WERI-Rb-1 (cell line): ENCODE measurements around the gene DDI2.

ENCODE experiments used
- DNase-seq: peaks from one replicate; pipeline ENCODE4 v3.0.0-alpha.2; 2020
- H3K27ac ChIP-seq: fragments of 250-450 bp; sonication (Bioruptor Pico); 2 replicates; pipeline ENCODE4 v1.5.1; 2020; ENCODE audit warnings: mild to moderate bottlenecking, moderate library complexity
- H3K27me3 ChIP-seq: fragments of 250-450 bp; sonication (Bioruptor Pico); 2 replicates; pipeline ENCODE4 v1.5.1; 2021; ENCODE audit warnings: mild to moderate bottlenecking, low read depth, moderate library complexity; ENCODE audit not compliant: insufficient read depth, severe bottlenecking
- H3K36me3 ChIP-seq: fragments of 250-450 bp; sonication (Bioruptor Pico); 2 replicates; pipeline ENCODE4 v1.5.1; 2020; ENCODE audit warnings: mild to moderate bottlenecking, moderate library complexity
- H3K4me3 ChIP-seq: 2 replicates; pipeline ENCODE4 v1.5.1; 2011; ENCODE audit warnings: low read depth, mild to moderate bottlenecking, control low read depth, low read length
- H3K9me3 ChIP-seq: fragments of 250-450 bp; sonication (Bioruptor Pico); 2 replicates; pipeline ENCODE4 v1.5.1; 2021; ENCODE audit warnings: mild to moderate bottlenecking, moderate library complexity; ENCODE audit not compliant: severe bottlenecking
- TF ChIP-seq, protein P1 (sequence below): IDR thresholded peaks from 2 replicates; pipeline ENCODE4 v1.5.1; 2011; ENCODE audit warnings: low read depth, mild to moderate bottlenecking, control low read depth, inconsistent platforms, low read length

The DDI2 gene

DNA sequence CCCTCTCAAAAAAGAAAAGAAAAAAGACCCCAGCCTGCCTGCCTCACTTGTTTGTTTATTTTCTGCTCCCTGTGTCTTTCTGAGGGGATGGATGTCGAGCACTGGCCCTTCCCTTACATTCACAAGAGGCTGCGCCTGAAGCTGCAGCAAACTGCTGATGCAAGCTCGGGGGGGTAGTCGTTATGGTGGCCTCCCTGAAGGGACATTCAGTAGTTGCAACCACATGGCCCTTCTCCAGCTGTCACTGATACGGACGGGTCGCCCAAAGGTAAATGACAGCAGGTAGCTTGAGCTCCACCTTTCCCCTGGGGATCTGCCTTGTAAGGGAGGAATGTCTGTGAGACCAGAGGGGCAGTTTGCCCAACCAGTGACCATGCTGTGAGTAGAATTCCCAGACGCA lies 84.5 kb downstream of the DDI2 start:
- H3K27me3 ChIP-seq: no peaks in the 10 kb centered on the region
- H3K4me3 ChIP-seq: no peak overlapping the region
- H3K9me3 ChIP-seq: no peaks in the 10 kb centered on the region
- DNase-seq: peak; percentile 33
- H3K36me3 ChIP-seq: peaks cover 16% of the 10 kb centered on the region
- TF ChIP-seq, protein P1, sequence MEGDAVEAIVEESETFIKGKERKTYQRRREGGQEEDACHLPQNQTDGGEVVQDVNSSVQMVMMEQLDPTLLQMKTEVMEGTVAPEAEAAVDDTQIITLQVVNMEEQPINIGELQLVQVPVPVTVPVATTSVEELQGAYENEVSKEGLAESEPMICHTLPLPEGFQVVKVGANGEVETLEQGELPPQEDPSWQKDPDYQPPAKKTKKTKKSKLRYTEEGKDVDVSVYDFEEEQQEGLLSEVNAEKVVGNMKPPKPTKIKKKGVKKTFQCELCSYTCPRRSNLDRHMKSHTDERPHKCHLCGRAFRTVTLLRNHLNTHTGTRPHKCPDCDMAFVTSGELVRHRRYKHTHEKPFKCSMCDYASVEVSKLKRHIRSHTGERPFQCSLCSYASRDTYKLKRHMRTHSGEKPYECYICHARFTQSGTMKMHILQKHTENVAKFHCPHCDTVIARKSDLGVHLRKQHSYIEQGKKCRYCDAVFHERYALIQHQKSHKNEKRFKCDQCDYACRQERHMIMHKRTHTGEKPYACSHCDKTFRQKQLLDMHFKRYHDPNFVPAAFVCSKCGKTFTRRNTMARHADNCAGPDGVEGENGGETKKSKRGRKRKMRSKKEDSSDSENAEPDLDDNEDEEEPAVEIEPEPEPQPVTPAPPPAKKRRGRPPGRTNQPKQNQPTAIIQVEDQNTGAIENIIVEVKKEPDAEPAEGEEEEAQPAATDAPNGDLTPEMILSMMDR: no peak
- peak overlapping the region; percentile 33 for H3K27ac ChIP-seq

DNA sequence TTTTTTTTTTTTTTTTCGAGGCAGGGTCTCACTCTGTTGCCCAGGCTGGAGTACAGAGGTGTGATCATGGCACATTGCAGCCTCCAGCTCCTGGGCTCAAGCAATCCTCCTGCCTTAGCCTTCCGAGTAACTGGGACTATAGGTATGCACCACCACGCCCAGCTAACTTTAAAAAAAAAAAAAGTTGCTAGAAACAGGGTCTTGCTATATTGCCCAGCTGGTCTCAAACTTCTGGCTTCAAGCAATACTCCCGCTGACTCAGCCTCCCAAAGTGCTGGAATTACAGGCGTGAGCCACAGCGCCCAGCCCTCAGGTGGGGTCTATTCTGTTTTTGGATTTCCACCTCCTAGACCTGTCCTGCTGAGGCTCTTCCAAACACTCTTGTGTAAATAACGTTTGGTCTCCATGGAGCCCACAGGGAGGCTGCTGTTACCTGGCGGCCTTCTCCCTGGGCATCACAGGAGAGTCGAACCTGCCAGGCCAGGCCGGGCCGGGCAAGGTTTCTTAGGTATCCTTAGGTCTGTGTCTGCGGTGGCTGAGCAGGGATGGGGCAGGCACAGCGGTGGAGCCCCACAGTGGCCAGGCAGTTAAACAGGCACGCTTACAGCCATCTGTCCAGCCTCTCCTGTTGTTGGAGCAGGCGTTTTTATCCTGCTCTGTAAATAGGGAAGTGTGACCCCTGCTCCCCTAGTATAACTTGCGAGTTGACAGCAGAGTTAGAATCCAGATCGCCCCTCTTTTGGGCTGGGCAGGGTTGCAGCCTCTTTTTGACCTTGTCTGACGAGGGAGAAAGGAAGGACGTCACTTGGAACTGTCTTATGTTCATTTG lies 85.7 kb downstream of the DDI2 start:
- H3K27ac ChIP-seq: peak overlapping the region; percentile 5; the same call in 1 of the 2 replicates
- H3K4me3 ChIP-seq: no peak overlapping the region
- DNase-seq: peak; percentile 57
- no peaks in the 10 kb centered on the region for H3K27me3 ChIP-seq
- TF ChIP-seq, protein P1: peak; percentile 61
- H3K36me3 ChIP-seq: peaks cover 13% of the 10 kb centered on the region
- no peaks in the 10 kb centered on the region for H3K9me3 ChIP-seq

GRCh38 chr1:15703562-15703961 lies 86.3 kb downstream of the DDI2 start:
- peak overlapping the region; percentile 5; the same call in 1 of the 2 replicates for H3K27ac ChIP-seq
- H3K9me3 ChIP-seq: no peaks in the 10 kb centered on the region
- TF ChIP-seq, protein P1: no peak
- H3K36me3 ChIP-seq: peaks cover 13% of the 10 kb centered on the region
- H3K27me3 ChIP-seq: no peaks in the 10 kb centered on the region
- no peak overlapping the region for H3K4me3 ChIP-seq
- DNase-seq: no peak

DNA sequence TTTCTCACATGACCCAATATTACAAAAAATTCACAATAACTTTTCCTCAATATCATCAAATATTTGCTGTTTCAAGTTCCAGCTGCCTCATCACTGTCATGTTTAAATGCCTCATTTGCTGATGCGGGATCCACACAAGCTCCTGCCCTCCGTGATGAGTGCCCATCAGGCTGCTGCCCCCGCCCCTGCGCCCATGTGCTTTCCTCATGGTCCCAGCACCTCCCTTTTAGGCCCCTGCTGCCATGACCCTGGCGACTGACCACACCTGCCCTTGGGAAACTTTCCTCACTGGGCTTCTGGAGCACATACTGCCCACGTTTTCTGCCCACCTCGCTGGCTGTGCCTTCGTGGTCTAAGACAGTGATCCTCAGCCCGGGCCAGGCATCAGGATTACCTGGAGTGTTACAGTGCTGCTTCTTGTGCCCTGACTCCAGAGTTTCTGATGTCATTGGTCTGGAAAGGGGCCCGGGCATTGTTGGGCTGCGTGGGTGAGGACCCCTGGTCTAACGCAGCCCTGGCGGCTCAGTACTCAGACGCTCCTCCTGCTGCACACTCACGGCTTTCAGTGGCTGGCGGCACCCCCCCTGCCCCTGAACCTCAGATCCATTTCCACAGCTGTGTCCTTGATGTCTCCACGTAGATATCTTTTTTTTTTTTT lies 87.4 kb downstream of the DDI2 start:
- H3K27ac ChIP-seq: no peak overlapping the region
- no peak for DNase-seq
- H3K9me3 ChIP-seq: no peaks in the 10 kb centered on the region
- TF ChIP-seq, protein P1: no peak
- H3K4me3 ChIP-seq: no peak overlapping the region
- peaks cover 13% of the 10 kb centered on the region for H3K36me3 ChIP-seq
- no peaks in the 10 kb centered on the region for H3K27me3 ChIP-seq

DNA sequence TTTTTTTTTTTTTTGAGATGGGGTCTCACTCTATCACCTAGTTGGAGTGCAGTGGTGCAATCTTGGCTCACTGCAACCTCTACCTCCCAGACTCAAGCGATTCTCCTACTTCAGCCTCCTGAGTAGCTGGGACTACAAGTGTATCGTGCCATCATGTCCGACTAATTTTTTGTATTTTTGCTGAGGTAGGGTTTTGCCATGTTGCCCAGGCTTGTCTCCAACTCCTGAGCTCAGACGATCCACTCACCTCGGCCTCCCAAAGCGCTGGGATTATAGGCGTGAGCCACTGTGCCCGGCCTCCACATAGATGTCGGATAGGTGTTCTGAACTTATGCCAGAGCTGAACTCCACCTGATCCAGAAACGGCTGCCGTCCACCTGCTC lies 87.9 kb downstream of the DDI2 start:
- no peak overlapping the region for H3K4me3 ChIP-seq

More for the DNA sequence above, 87.9 kb downstream of the DDI2 start:
- H3K27ac ChIP-seq: no peak overlapping the region
- DNase-seq: no peak
- H3K36me3 ChIP-seq: peaks cover 13% of the 10 kb centered on the region
- H3K27me3 ChIP-seq: no peaks in the 10 kb centered on the region
- TF ChIP-seq, protein P1: no peak
- no peaks in the 10 kb centered on the region for H3K9me3 ChIP-seq
